ENCODE measurements around the gene TMEM9.

The TMEM9 gene

GRCh38 chr1:201100169-201100930 lies 53.9 kb downstream of the TMEM9 start:
- DNase-seq = no peak

GRCh38 chr1:201098992-201099677 lies 55.1 kb downstream of the TMEM9 start:
- no peak for DNase-seq

GRCh38 chr1:201096977-201097856 lies 57.1 kb downstream of the TMEM9 start:
- DNase-seq = no peak

- no peak for DNase-seq
These were observed 58.2 kb downstream of the TMEM9 start for GRCh38 chr1:201096041-201096461.

GRCh38 chr1:201095581-201095980 lies 58.7 kb downstream of the TMEM9 start:
- no peak for DNase-seq

GRCh38 chr1:201094832-201095231 lies 59.4 kb downstream of the TMEM9 start:
- DNase-seq = no peak

GRCh38 chr1:201093962-201094361 lies 60.3 kb downstream of the TMEM9 start:
- no peak for DNase-seq

GRCh38 chr1:201093561-201093960 lies 60.7 kb downstream of the TMEM9 start:
- DNase-seq = no peak

GRCh38 chr1:201092738-201093137 lies 61.5 kb downstream of the TMEM9 start:
- DNase-seq = no peak

GRCh38 chr1:201091256-201091655 lies 63.0 kb downstream of the TMEM9 start:
- DNase-seq = no peak

- no peak for DNase-seq
These were observed 63.7 kb downstream of the TMEM9 start for GRCh38 chr1:201090541-201090940.

- no peak for DNase-seq
These were observed 64.7 kb downstream of the TMEM9 start for GRCh38 chr1:201089596-201089995.

- DNase-seq = peak; percentile 56
These were observed 65.3 kb downstream of the TMEM9 start for GRCh38 chr1:201088901-201089525.

GRCh38 chr1:201088395-201088794 lies 65.9 kb downstream of the TMEM9 start:
- DNase-seq = no peak

- DNase-seq = peak; percentile 55
These were observed 68.2 kb downstream of the TMEM9 start for GRCh38 chr1:201085902-201086735.
